Measurements from ENCODE around the gene PPP1R9A.

The PPP1R9A gene

DNA sequence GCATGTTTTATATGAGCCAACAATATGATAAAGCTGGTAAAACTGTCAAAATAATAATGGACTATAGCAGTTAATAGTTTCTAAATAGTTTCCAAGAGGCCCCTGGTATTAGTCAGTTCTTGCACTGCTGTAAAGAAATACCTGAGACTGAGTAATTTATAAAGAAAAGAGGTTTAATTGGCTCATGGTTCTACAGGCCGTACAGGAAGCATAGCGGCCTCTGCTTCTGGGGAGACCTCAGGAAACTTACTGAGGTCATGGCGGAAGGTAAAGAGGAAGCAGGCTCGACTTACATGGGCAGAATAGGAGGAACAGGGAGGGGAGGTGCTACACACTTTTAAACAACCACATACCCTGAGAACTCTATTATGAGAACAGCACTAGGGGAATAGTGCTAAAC lies 104.6 kb downstream of the PPP1R9A start:
- Mint-ChIP-seq H3K36me3 (ENCODE audit: low read depth) (no peaks in the 10 kb centered on the region), H3K4me3 (no peak overlapping the region), H3K4me1 (ENCODE audit: low read depth) (no peaks in the 10 kb centered on the region), H3K9me3 (no peaks in the 10 kb centered on the region), H3K27me3 (no peaks in the 10 kb centered on the region), H3K27ac (no peak overlapping the region)
- DNase-seq = no peak

DNA sequence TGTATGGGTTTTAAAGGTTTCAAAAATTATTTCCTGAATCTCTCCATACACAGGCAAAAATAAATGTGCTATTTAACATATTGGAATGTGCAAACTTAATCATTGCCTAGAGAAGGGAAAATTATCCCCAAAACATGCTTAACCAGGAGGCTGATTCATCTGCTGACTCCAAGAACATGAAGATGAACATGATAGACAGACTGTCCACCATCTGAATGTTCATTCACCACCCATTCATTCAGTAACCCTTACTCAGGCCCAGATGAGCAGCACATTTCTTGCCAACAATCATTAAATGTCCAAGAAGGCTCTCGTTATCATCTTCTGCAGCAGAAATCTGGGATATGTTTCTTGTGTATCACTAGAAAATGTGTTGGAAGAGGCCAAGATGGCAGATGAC lies 110.6 kb downstream of the PPP1R9A start:
- no peak overlapping the region for H3K27ac Mint-ChIP-seq
- H3K36me3 Mint-ChIP-seq (ENCODE audit: low read depth) = no peaks in the 10 kb centered on the region
- DNase-seq = no peak
- no peaks in the 10 kb centered on the region for H3K4me1 Mint-ChIP-seq (ENCODE audit: low read depth)
- H3K4me3 Mint-ChIP-seq = no peak overlapping the region
- H3K9me3 Mint-ChIP-seq = no peaks in the 10 kb centered on the region
- no peaks in the 10 kb centered on the region for H3K27me3 Mint-ChIP-seq

DNA sequence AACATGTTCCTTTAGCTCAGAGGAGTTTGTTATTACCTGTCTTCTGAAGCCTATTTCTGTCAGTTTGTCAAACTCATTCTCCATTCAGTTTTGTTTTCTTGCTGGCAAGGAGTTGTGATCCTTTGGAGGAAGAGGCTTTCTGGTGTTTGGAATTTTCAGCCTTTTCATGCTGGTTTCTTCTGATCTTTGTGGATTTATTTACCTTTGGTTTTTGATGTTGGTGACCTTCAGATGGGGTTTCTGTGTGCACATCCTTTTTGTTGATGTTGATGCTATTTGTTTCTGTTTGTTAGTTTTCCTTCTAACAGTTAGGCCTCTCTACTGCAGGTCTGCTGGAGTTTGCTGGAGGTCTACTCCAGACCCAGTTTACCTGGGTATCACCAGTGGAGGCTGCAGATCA lies 118.6 kb downstream of the PPP1R9A start:
- Mint-ChIP-seq H3K4me3 (no peak overlapping the region), H3K27me3 (no peaks in the 10 kb centered on the region), H3K27ac (no peak overlapping the region), H3K36me3 (ENCODE audit: low read depth) (no peaks in the 10 kb centered on the region), H3K4me1 (ENCODE audit: low read depth) (no peaks in the 10 kb centered on the region), H3K9me3 (peaks cover 5% of the 10 kb centered on the region)
- no peak for DNase-seq

DNA sequence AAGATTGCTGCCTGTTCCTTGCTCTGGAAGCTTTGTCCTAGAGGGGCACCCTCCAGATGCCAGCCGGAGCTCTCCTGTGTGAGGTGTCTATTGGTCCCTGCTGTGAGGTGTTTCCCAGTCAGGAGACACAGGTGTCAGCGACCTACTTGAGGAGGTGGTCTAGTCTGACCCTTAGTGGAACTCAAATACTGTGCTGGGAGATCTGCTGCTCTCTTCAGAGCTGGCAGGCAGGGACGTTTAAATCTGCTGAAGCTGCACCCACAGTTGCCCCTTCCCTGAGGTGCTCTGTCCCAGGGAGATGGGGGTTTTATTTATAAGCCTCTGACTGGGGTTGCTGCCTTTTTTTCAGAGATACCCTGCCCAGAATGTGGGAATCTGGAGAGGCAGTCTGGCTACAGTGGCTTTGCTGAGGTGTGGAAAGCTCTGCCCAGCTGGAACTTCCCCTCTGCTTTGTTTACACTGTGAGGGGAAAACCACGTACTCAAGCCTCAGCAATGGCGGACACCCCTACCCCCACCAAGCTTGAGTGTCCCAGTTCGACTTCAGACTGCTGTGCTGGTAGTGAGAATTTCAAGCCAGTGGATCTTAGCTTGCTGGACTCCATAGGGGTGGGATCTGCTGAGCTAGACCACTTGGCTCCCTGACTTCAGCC lies 119.2 kb downstream of the PPP1R9A start:
- DNase-seq = no peak
- Mint-ChIP-seq H3K9me3 (peaks cover 5% of the 10 kb centered on the region), H3K27ac (no peak overlapping the region), H3K4me3 (no peak overlapping the region), H3K27me3 (no peaks in the 10 kb centered on the region), H3K4me1 (ENCODE audit: low read depth) (no peaks in the 10 kb centered on the region), H3K36me3 (ENCODE audit: low read depth) (no peaks in the 10 kb centered on the region)

DNA sequence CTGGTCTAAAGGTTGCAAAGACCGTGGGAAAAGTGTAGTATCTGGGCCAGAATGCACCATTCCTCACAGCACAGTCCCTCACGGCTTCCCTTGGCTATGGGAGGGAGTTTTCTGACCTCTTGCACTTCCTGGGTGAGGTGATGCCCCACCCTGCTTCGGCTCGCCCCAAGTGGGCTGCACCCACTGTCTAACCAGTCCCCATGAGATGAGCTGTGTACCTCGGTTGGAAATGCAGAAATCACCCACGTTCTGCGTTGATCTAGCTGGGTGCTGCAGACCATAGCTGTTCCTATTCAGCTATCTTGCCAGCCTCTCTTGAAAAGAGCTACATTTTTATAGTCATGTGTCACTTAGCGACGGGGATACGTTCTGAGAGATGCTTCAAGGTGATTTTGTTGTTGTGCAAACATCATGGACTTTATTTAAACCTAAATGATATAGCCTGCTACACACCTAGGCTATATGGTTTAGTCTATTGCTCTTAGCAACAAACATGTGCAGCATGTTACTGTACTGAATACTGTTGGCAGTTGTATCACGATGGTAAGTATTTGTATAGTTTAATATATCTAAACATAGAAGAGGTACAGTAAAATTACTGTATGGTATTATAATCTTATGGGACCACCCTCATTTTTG lies 120.0 kb downstream of the PPP1R9A start:
- Mint-ChIP-seq H3K4me3 (no peak overlapping the region), H3K36me3 (ENCODE audit: low read depth) (no peaks in the 10 kb centered on the region), H3K27me3 (no peaks in the 10 kb centered on the region), H3K4me1 (ENCODE audit: low read depth) (no peaks in the 10 kb centered on the region), H3K9me3 (peaks cover 5% of the 10 kb centered on the region), H3K27ac (no peak overlapping the region)
- DNase-seq = no peak

DNA sequence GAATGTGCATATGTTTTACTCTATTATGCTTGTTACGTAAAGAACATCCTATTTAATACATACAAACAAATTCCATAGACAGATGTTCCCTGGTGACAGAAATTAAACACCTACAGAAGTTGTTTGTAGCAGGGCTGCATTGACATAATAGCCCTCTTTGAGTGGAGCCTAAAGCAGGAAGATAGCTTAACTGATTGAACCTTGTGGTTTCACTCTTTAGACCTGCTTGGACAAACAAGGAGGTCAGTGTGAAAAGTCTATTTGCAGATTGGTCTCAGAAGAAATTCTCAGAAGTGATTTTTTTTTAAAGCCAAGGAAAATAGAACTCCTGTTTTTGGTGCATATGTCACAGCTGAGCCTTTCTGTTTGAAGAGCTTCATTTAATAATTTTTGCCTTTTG lies 121.3 kb downstream of the PPP1R9A start:
- Mint-ChIP-seq H3K27me3 (peaks cover 4% of the 10 kb centered on the region), H3K4me1 (ENCODE audit: low read depth) (no peaks in the 10 kb centered on the region), H3K4me3 (no peak overlapping the region), H3K36me3 (ENCODE audit: low read depth) (no peaks in the 10 kb centered on the region), H3K27ac (no peak overlapping the region), H3K9me3 (peaks cover 5% of the 10 kb centered on the region)
- no peak for DNase-seq

DNA sequence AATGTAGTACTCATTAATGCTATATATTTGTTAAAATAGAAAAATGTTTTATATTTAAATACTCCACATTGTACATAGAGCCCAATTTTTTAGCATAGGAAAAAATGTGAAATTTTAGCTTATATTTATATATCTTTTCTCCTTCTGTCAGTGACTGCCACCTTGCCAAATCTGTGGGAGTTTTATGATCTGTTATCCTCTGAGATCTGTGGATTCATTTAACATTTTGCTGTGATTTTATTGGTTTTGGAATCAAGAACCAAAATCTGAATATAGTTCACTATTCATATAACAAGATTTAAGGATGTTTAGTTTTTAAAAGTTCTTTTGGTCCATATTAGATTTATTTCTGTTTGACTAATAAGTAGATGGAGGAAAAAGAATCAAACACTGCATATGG lies 127.9 kb downstream of the PPP1R9A start:
- DNase-seq = no peak
- H3K36me3 Mint-ChIP-seq (ENCODE audit: low read depth) = no peaks in the 10 kb centered on the region
- peaks cover 4% of the 10 kb centered on the region for H3K27me3 Mint-ChIP-seq
- H3K27ac Mint-ChIP-seq = no peak overlapping the region
- H3K4me1 Mint-ChIP-seq (ENCODE audit: low read depth) = no peaks in the 10 kb centered on the region
- H3K9me3 Mint-ChIP-seq = no peaks in the 10 kb centered on the region
- H3K4me3 Mint-ChIP-seq = no peak overlapping the region

DNA sequence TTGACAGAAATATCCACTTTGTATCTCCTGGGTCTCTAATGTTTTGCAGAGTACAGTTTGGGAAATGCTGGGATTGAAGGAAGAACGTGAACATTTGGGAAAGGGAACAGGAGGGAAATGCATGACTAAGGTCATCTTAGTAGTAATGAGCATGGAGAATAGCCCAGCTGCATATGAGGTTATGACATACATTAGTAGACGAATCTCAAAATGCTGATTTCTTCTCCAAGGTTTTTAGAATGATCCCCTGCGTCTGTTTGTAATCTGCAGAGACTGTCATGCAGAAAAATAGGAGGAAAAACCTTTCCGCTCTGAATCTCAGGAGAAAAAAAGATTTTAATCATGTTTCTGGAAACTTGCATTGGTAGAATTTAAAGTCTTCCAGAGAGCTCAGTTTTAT lies 133.6 kb downstream of the PPP1R9A start:
- no peaks in the 10 kb centered on the region for H3K27me3 Mint-ChIP-seq
- no peaks in the 10 kb centered on the region for H3K4me1 Mint-ChIP-seq (ENCODE audit: low read depth)
- H3K4me3 Mint-ChIP-seq = no peak overlapping the region
- H3K9me3 Mint-ChIP-seq = no peaks in the 10 kb centered on the region
- DNase-seq = no peak
- no peak overlapping the region for H3K27ac Mint-ChIP-seq
- no peaks in the 10 kb centered on the region for H3K36me3 Mint-ChIP-seq (ENCODE audit: low read depth)

DNA sequence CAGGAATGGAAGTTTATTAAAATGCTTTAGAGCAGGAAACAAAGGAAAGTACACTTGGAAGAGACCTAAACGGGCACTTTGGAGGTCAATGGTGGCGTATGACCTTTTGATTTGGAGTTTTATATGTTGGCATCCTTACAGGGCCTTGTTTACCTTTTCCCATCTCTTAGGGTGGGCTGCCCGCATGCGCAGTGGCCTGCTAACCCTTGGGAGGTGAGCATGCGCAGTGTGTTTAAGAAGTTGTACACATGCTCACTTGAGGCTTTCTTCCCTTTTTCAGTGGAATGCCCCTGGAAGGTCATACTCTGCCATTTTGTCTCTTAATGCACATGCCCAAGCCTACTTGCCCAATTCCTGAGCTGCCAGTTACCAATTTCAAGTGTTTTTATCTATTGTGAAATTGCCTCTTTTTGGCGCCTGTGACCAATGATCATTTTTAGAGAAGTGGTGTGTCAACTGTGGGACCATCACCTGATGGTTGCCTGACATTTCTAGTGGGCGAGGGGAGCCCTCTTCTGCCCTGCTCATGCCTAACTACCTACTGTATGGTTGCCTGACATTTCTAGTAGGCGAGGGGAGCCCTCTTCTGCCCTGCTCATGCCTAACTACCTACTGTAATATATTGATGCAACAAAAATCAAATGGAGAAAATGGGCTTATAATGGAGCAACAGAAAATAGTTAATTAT lies 138.0 kb downstream of the PPP1R9A start:
- Mint-ChIP-seq H3K9me3 (no peaks in the 10 kb centered on the region), H3K27ac (no peak overlapping the region), H3K27me3 (no peaks in the 10 kb centered on the region), H3K4me1 (ENCODE audit: low read depth) (no peaks in the 10 kb centered on the region), H3K36me3 (ENCODE audit: low read depth) (no peaks in the 10 kb centered on the region), H3K4me3 (no peak overlapping the region)
- no peak for DNase-seq

DNA sequence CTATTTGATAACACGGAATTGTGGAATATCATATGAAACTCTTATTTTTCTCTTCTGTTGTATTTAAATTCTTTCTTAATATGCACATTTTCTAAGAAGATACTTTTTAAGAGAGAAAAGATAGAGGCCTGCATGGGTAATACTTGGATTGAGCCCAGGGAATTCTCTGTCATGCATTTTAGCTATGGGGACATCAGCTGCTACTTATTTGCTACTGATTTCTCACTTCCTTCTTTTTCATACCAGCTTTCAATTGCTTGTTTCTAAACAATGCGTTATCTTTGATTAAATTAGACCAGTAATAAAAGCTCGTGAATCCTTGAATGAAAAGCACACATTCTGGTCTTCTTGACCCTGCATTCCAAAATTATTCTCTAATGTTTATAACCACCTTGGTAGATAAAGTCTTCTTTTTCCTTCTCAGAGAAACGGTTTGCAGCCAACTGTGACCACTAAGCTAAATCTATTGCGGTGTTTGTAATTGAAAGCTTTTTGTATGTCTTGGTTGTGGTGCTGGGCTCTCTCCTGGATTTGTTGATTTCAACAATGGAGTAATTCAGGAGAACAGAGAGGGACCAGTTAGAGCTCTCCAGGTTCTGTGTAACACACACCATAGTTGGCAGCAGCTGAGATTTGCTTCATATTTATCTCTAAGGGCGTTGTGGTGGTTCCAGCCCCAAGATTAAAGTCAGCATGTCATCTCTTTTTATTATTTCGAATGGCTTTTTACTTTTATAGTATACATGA lies 139.3 kb downstream of the PPP1R9A start:
- H3K36me3 Mint-ChIP-seq (ENCODE audit: low read depth) = no peaks in the 10 kb centered on the region
- no peaks in the 10 kb centered on the region for H3K4me1 Mint-ChIP-seq (ENCODE audit: low read depth)
- DNase-seq = no peak
- H3K9me3 Mint-ChIP-seq = no peaks in the 10 kb centered on the region
- no peak overlapping the region for H3K27ac Mint-ChIP-seq
- no peak overlapping the region for H3K4me3 Mint-ChIP-seq
- no peaks in the 10 kb centered on the region for H3K27me3 Mint-ChIP-seq

DNA sequence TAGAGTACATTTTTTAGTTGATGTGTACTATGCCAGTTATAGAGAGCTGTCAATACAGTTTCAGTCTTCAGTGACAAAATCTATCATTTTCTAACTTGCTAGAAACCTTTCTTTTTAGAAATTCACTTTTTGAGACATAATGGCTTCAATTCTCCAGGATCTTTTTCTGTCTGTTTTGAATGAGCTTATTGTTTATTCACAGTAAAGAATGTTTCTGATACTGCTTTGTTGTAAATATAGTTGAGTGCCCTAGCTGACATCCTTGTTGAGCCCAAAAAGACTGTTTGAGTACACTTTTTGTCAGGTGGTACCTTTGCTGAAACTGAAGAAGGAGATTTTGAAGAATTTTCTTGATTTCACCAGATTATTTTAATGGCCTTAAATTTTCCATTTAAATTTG lies 139.9 kb downstream of the PPP1R9A start:
- Mint-ChIP-seq H3K9me3 (no peaks in the 10 kb centered on the region), H3K4me3 (no peak overlapping the region), H3K27me3 (no peaks in the 10 kb centered on the region), H3K4me1 (ENCODE audit: low read depth) (no peaks in the 10 kb centered on the region), H3K27ac (no peak overlapping the region), H3K36me3 (ENCODE audit: low read depth) (no peaks in the 10 kb centered on the region)
- no peak for DNase-seq

DNA sequence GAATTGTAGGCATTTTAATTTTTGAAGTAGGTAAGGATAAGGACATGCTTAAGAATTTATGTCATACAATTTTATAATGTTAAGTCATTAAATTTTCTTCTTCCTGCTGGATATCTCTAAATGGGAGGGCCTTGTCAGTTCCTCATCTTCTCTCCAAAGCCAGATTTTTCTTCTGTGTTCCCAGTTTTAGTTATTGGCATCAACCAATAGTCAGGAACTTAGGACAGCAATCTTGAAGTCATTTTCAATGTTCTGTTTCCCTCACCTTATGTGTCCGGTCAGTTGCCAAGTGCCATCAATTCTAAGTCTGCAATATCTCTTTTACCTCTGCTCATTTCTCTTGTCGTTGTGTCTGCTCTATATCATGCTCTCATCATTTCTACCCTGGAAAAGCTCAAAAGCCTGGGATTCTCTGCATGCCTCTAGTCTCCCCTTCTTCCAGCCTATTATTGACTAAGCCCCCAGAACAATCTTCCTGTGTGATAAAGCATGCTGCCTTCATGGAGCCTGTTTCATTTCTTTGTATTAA lies 145.2 kb downstream of the PPP1R9A start:
- H3K4me1 Mint-ChIP-seq (ENCODE audit: low read depth) = no peaks in the 10 kb centered on the region
- H3K4me3 Mint-ChIP-seq = no peak overlapping the region
- no peaks in the 10 kb centered on the region for H3K36me3 Mint-ChIP-seq (ENCODE audit: low read depth)
- no peak overlapping the region for H3K27ac Mint-ChIP-seq
- no peak for DNase-seq
- H3K27me3 Mint-ChIP-seq = no peaks in the 10 kb centered on the region
- no peaks in the 10 kb centered on the region for H3K9me3 Mint-ChIP-seq

DNA sequence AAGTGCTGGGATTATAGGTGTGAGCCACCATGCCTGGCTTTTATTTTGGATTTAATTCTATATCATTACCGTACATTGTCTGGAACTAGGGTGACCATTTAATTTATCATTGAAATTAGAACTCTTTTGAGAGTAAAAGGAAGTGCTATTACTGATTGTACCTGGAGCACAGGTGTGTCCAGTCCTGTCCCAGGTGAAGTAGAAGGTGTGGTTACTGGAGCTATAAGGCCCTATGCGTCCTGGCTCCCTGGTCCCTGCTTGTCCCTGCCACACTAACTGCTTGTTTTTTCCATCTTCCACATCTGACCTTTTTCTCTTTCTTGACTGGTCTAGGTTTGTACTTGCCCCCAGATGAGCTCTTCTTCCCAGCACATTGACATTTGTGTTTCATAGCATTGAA lies 147.0 kb downstream of the PPP1R9A start:
- no peak for DNase-seq
- Mint-ChIP-seq H3K4me3 (no peak overlapping the region), H3K27ac (no peak overlapping the region), H3K9me3 (no peaks in the 10 kb centered on the region), H3K27me3 (no peaks in the 10 kb centered on the region), H3K36me3 (ENCODE audit: low read depth) (no peaks in the 10 kb centered on the region), H3K4me1 (ENCODE audit: low read depth) (no peaks in the 10 kb centered on the region)

DNA sequence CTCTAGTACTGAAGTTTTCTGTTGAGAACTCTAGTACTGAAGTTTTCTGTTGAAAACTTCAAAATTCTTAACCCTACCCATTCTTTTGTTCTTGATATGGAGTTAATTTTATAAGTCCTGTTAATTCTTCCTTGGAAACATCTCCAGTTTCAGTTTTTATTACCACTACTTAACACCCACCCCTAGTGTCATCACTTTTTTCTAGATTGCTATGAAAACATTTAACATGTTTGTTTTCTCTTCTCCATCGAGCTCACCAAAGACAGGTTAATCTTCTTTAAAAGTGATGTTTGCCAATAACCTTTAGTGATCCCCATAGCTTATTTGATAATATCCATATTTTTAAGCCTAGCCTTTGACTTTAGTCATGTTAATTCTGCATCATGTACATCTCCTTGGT lies 147.9 kb downstream of the PPP1R9A start:
- Mint-ChIP-seq H3K4me1 (ENCODE audit: low read depth) (no peaks in the 10 kb centered on the region), H3K27ac (no peak overlapping the region), H3K27me3 (no peaks in the 10 kb centered on the region), H3K9me3 (no peaks in the 10 kb centered on the region), H3K36me3 (ENCODE audit: low read depth) (no peaks in the 10 kb centered on the region), H3K4me3 (no peak overlapping the region)
- DNase-seq = no peak

All from activated T-cell treated with anti-CD3 and anti-CD28 coated beads, Interleukin-2, amount 50 U/mL, for 24 hours (primary cell).